ENCODE measurements around the gene ENTPD3. TPM values are rescaled to one million over a fixed set of nuclear protein-coding genes. Genes with fewer than 3 reads are reported as not detected.

ENTPD3 gene
- total RNA-seq, 1 experiment from 2014 or later: not detected

- Histone ChIP-seq H3K23ac (ENCODE audit: insufficient read length, low read depth, low read length) (no peak overlapping the region), H2BK20ac (ENCODE audit: low read depth, low read length, poor library complexity, severe bottlenecking) (no peak overlapping the region), H3K56ac (ENCODE audit: insufficient read length, low read depth, low read length) (no peak overlapping the region), H3K23me2 (ENCODE audit: insufficient read length, low read depth, low read length, poor library complexity, severe bottlenecking) (no peaks in the 10 kb centered on the region), H4K20me1 (ENCODE audit: control insufficient read depth, insufficient read depth, insufficient read length) (peaks cover 2% of the 10 kb centered on the region), H2BK12ac (ENCODE audit: insufficient read length, low read depth, low read length) (no peak overlapping the region), H2AK5ac (ENCODE audit: insufficient read length, low read length) (no peak overlapping the region), H3K4me1 (ENCODE audit: insufficient read depth, low read length) (no peaks in the 10 kb centered on the region), H2AFZ (ENCODE audit: low read length) (no peak overlapping the region), H4K5ac (ENCODE audit: insufficient read length, low read depth, low read length) (no peak overlapping the region), H3K9ac (ENCODE audit: extremely low read depth, insufficient read length, low read length) (no peak overlapping the region), H2BK5ac (ENCODE audit: insufficient read length, low read length) (no peak overlapping the region), H4K91ac (ENCODE audit: insufficient read length, low read depth, low read length) (no peak overlapping the region), H3K18ac (ENCODE audit: insufficient read length, low read depth, low read length) (no peak overlapping the region), H3K79me1 (ENCODE audit: insufficient read depth, low read depth, low read length, poor library complexity, severe bottlenecking) (no peaks in the 10 kb centered on the region), H3K27me3 (ENCODE audit: insufficient read depth, low read length) (no peaks in the 10 kb centered on the region), H3K4me2 (ENCODE audit: insufficient read depth, insufficient read length, low read length) (no peak overlapping the region), H3K27ac (ENCODE audit: insufficient read length, low read depth, low read length) (no peak overlapping the region), H3K14ac (ENCODE audit: insufficient read depth, low read length) (no peak overlapping the region), H2BK120ac (ENCODE audit: low read depth, low read length, poor library complexity, severe bottlenecking) (no peak overlapping the region), H4K8ac (replicated peaks; ENCODE audit: insufficient read length, low read depth, low read length) (no peak overlapping the region), H3K79me2 (ENCODE audit: insufficient read depth, low read length) (no peaks in the 10 kb centered on the region), H3T11ph (ENCODE audit: low read length) (no peak overlapping the region), H3K9me3 (ENCODE audit: control insufficient read depth, low read depth, low read length) (no peaks in the 10 kb centered on the region), H2BK15ac (ENCODE audit: low read depth, low read length) (no peak overlapping the region), H3K4ac (ENCODE audit: low read depth, low read length) (no peak overlapping the region)
- no peaks in the 10 kb centered on the region for H3K27me3 Mint-ChIP-seq (ENCODE audit: low read depth)
- TF ChIP-seq CTCF (conservative IDR thresholded peaks at IDR 0.05): no peak
- no peak for DNase-seq
- no peaks in the 10 kb centered on the region for H3K9me3 Mint-ChIP-seq
- peaks cover 24 to 54% (median 43%) of the 10 kb centered on the region in 3 experiments; a peak in 6 of 7 replicates for H3K36me3 Mint-ChIP-seq (ENCODE audit: insufficient read depth in 1 of 3, low read depth in 3 of 3)
- H3K4me3 Mint-ChIP-seq: no peak overlapping the region
- H3K27ac Mint-ChIP-seq: peak overlapping the region; percentile 0 to 72 (median 15); a peak in 6 of 7 replicates
- no CpG with 5 or more reads among the region's 2 CpGs for WGBS (ENCODE audit: extremely low coverage, insufficient read length, low lambda C conversion rate)
- peaks cover 8 to 9% of the 10 kb centered on the region in 2 experiments for H3K4me1 Mint-ChIP-seq
Measured at GRCh38 chr3:40465456-40465855, 78.5 kb downstream of the ENTPD3 start.

Measured in H9 (cell line).